HCT116 (cell line): ENCODE results near the gene MRPS27. TPM values are rescaled to one million over a fixed set of nuclear protein-coding genes. Genes with fewer than 3 reads are reported as not detected.

Source experiments
- ATAC-seq: fragments of 200-7000 bp; cut with Tn5 transposase; 2 replicates; pipeline ENCODE4 v1.9.1; 2020; ENCODE audit warnings: mild to moderate bottlenecking, moderate library complexity
- BruUV-seq: library from RNA; stranded (reverse); fragments of 400-500 nt; replicated peaks from 2 replicates; lab custom pipeline; 2021; lab: Mats Ljungman, UMichigan
- CTCF ChIA-PET: fragments of 300-600 bp; sonication (Branson Sonifier 250); formaldehyde crosslinking; loops from one replicate; lab custom pipeline; 2021; ENCODE audit warnings: antibody characterized with exemption; lab: Charles Lee
- POLR2A ChIA-PET: fragments of 300-600, 350-600 bp; sonication (Branson Sonifier 250); formaldehyde crosslinking; loops from one replicate; lab custom pipeline; 2021; ENCODE audit warnings: antibody characterized with exemption; lab: Charles Lee
- RAD21 ChIA-PET, 2 experiments: fragments of 300-600 bp; sonication (Branson Sonifier 250); formaldehyde crosslinking; loops; one replicate each; lab custom pipeline; 2023; ENCODE audit warnings: low total read pairs in 2 of 2; ENCODE audit not compliant: uncharacterized antibody in 2 of 2, unreplicated experiment in 2 of 2, low non-redundant PET in 1 of 2; lab: Charles Lee
- DNase-seq: peaks from one replicate; pipeline ENCODE4 v3.0.0-alpha.2; 2010; ENCODE audit warnings: low read depth, low spot score
- H2AFZ ChIP-seq: fragments of 200-600 bp; shearing (Covaris generic), sonication (generic); 2 replicates; pipeline ENCODE4 v1.6.1; 2017; ENCODE audit warnings: low read depth, mixed run types, mixed read lengths, antibody characterized with exemption, low read length; ENCODE audit not compliant: poor library complexity, severe bottlenecking
- H3K27ac ChIP-seq: 2 replicates; pipeline ENCODE4 v1.5.1; 2012; ENCODE audit warnings: low read depth, low read length
- H3K27me3 ChIP-seq: fragments of 200-600 bp; sonication (generic); 2 replicates; pipeline ENCODE4 v1.6.1; 2016; ENCODE audit warnings: mixed run types, low read length, mixed read lengths; ENCODE audit not compliant: insufficient read depth
- H3K36me3 ChIP-seq, 2 experiments: fragments of 200-500 bp in 1 of 2; fragments of 200-600 bp in 1 of 2; sonication (Bioruptor generic) in 1 of 2; sonication (generic) in 1 of 2; 2 replicates each; pipeline versions ENCODE4 v1.5.1 to v1.6.1; 2014 to 2016; ENCODE audit warnings: low read length in 2 of 2, inconsistent platforms in 1 of 2, mixed read lengths in 1 of 2, mixed run types in 1 of 2; ENCODE audit not compliant: insufficient read depth in 2 of 2, control insufficient read depth in 1 of 2
- H3K4me1 ChIP-seq, 2 experiments: fragments of 200-600 bp in 1 of 2; sonication (generic) in 1 of 2; 2 replicates each; pipeline versions ENCODE4 v1.5.1 to v1.6.1; 2012 to 2017; ENCODE audit warnings: low read length in 2 of 2, inconsistent platforms in 1 of 2, mild to moderate bottlenecking in 1 of 2, mixed read lengths in 1 of 2, mixed run types in 1 of 2, moderate library complexity in 1 of 2; ENCODE audit not compliant: insufficient read depth in 2 of 2, control insufficient read depth in 1 of 2
- H3K4me2 ChIP-seq: fragments of 200-600 bp; sonication (generic); 2 replicates; pipeline ENCODE4 v1.6.1; 2017; ENCODE audit warnings: mixed run types, low read length, mixed read lengths
- H3K4me3 ChIP-seq, 2 experiments: fragments of 200-600 bp in 1 of 2; sonication (generic) in 1 of 2; replicated peaks in 1 of 2; 2 replicates each; pipeline ENCODE4 v1.5.1; 2011 to 2016; ENCODE audit warnings: low read length in 2 of 2, control low read depth in 1 of 2, low read depth in 1 of 2, mild to moderate bottlenecking in 1 of 2, mixed read lengths in 1 of 2, mixed run types in 1 of 2
- H3K79me2 ChIP-seq: fragments of 200-600 bp; sonication (generic); 2 replicates; pipeline ENCODE4 v1.6.1; 2017; ENCODE audit warnings: mild to moderate bottlenecking, mixed run types, low read length, moderate library complexity, mixed read lengths; ENCODE audit not compliant: insufficient read depth
- H3K9ac ChIP-seq: fragments of 200-600 bp; sonication (generic); 2 replicates; pipeline ENCODE4 v1.6.1; 2016; ENCODE audit warnings: low read length, mixed read lengths
- H3K9me2 ChIP-seq: fragments of 200-600 bp; sonication (generic), shearing (Covaris generic); 2 replicates; pipeline ENCODE4 v1.6.1; 2017; ENCODE audit warnings: mixed run types, mild to moderate bottlenecking, moderate library complexity; ENCODE audit not compliant: insufficient read depth
- H3K9me3 ChIP-seq, 2 experiments: fragments of 200-500 bp in 1 of 2; fragments of 200-600 bp in 1 of 2; sonication (Bioruptor generic) in 1 of 2; sonication (generic) in 1 of 2; 2 replicates each; pipeline ENCODE4 v1.6.1; 2014 to 2017; ENCODE audit warnings: low read length in 2 of 2, mixed read lengths in 2 of 2, inconsistent platforms in 1 of 2, low read depth in 1 of 2, mild to moderate bottlenecking in 1 of 2, mixed run types in 1 of 2, moderate library complexity in 1 of 2; ENCODE audit not compliant: control insufficient read depth in 1 of 2, insufficient read depth in 1 of 2
- H4K20me1 ChIP-seq: fragments of 200-600 bp; sonication (generic), shearing (Covaris generic); 2 replicates; pipeline ENCODE4 v1.6.1; 2017; ENCODE audit warnings: mixed run types, mild to moderate bottlenecking, moderate library complexity; ENCODE audit not compliant: insufficient read depth
- CBX3 ChIP-seq: IDR thresholded peaks from 2 replicates; pipeline ENCODE4 v1.6.1; 2012; ENCODE audit warnings: low read depth
- CEBPB ChIP-seq: IDR thresholded peaks from 2 replicates; pipeline ENCODE4 v1.6.1; 2012; ENCODE audit warnings: low read depth
- EGR1 ChIP-seq: IDR thresholded peaks from 2 replicates; pipeline ENCODE4 v1.6.1; 2012; ENCODE audit warnings: low read depth
- ELF1 ChIP-seq: IDR thresholded peaks from 2 replicates; pipeline ENCODE4 v1.6.1; 2012; ENCODE audit warnings: low read depth, borderline replicate concordance
- EZH2 ChIP-seq: fragments of 200-600 bp; sonication (generic); IDR thresholded peaks from 2 replicates; pipeline ENCODE4 v1.6.1; 2017; ENCODE audit warnings: antibody characterized with exemption, mixed run types
- EZH2phosphoT487 ChIP-seq: fragments of 200-600 bp; IDR thresholded peaks from 2 replicates; pipeline ENCODE4 v1.6.1; 2018; ENCODE audit warnings: antibody characterized with exemption, borderline replicate concordance
- FOSL1 ChIP-seq: IDR thresholded peaks from 2 replicates; pipeline ENCODE4 v1.6.1; 2012; ENCODE audit warnings: low read depth
- MAX ChIP-seq: IDR thresholded peaks from 2 replicates; pipeline ENCODE4 v1.6.1; 2012
- POLR2A ChIP-seq: IDR thresholded peaks from 2 replicates; pipeline ENCODE4 v1.7.0; 2011; ENCODE audit warnings: borderline replicate concordance; ENCODE audit not compliant: insufficient read depth, insufficient read length; ENCODE audit errors: extremely low read depth
- POLR2AphosphoS5 ChIP-seq: IDR thresholded peaks from 2 replicates; pipeline ENCODE4 v1.6.1; 2011; ENCODE audit warnings: mild to moderate bottlenecking, low read depth, low read length, moderate library complexity
- RAD21 ChIP-seq: IDR thresholded peaks from 2 replicates; pipeline ENCODE4 v1.6.1; 2012; ENCODE audit warnings: low read depth, mild to moderate bottlenecking
- SIN3A ChIP-seq: IDR thresholded peaks from 2 replicates; pipeline ENCODE4 v1.6.1; 2012; ENCODE audit warnings: low read depth
- SP1 ChIP-seq: IDR thresholded peaks from 2 replicates; pipeline ENCODE4 v1.6.1; 2012; ENCODE audit warnings: low read depth
- SRF ChIP-seq: IDR thresholded peaks from 2 replicates; pipeline ENCODE4 v1.6.1; 2012; ENCODE audit warnings: low read depth
- YY1 ChIP-seq: IDR thresholded peaks from 2 replicates; pipeline ENCODE4 v1.6.1; 2011; ENCODE audit warnings: low read length, low read depth, moderate library complexity, mild to moderate bottlenecking; ENCODE audit not compliant: insufficient replicate concordance; ENCODE audit errors: extremely low read depth
- ZBTB33 ChIP-seq: IDR thresholded peaks from 2 replicates; pipeline ENCODE4 v1.6.1; 2011; ENCODE audit warnings: mild to moderate bottlenecking, low read length, moderate library complexity; ENCODE audit not compliant: insufficient replicate concordance; ENCODE audit errors: extremely low read depth
- ZNF274 ChIP-seq: fragments of 200-500 bp; sonication (Bioruptor generic); IDR thresholded peaks from 2 replicates; pipeline ENCODE4 v1.6.1; 2014; ENCODE audit warnings: mild to moderate bottlenecking, low read depth, low read length, inconsistent platforms
- intact Hi-C: fragments of 100-400 bp; cut with micrococcal nuclease; formaldehyde crosslinking; loops from 2 replicates; pipeline ENCODE4 v1.10.0; 2022
- total RNA-seq: library from RNA; stranded (reverse); gene quantifications from one replicate; pipeline ENCODE4 v1.2.1, GENCODE V29; 2021; ENCODE audit not compliant: unreplicated experiment
- TF ChIP-seq, protein P1 (sequence below), 3 experiments: fragments of 200-600 bp in 1 of 3; sonication (generic) in 1 of 3; IDR thresholded peaks in 2 of 3; conservative IDR thresholded peaks in 1 of 3; 2 replicates each; pipeline ENCODE4 v1.5.1; 2012 to 2017; ENCODE audit warnings: low read depth in 2 of 3, low read length in 2 of 3, antibody characterized with exemption in 1 of 3, borderline replicate concordance in 1 of 3, control low read depth in 1 of 3, mild to moderate bottlenecking in 1 of 3, mixed read lengths in 1 of 3, mixed run types in 1 of 3, moderate library complexity in 1 of 3; ENCODE audit not compliant: insufficient read depth in 1 of 3
- TF ChIP-seq, protein P2 (sequence below): IDR thresholded peaks from 2 replicates; pipeline ENCODE4 v1.6.1; 2012; ENCODE audit warnings: low read depth

The MRPS27 gene
- total RNA-seq, 1 experiment from 2014 or later, result 113 TPM

- Histone ChIP-seq H3K79me2 (peaks cover 95% of the 10 kb centered on the region), H4K20me1 (peaks cover 10% of the 10 kb centered on the region; the same call in 1 of the 2 replicates), H2AFZ (no peak overlapping the region), H3K4me2 (no peak overlapping the region), H3K27me3 (no peaks in the 10 kb centered on the region), H3K9ac (no peak overlapping the region), H3K27ac (no peak overlapping the region), H3K4me3 (no peak overlapping the region), H3K4me1 (no peaks in the 10 kb centered on the region; a peak in 2 of 4 replicates), H3K9me2 (no peaks in the 10 kb centered on the region), H3K36me3 (peaks cover 0 to 10% of the 10 kb centered on the region in 2 experiments; a peak in 1 of 4 replicates), H3K9me3 (no peaks in the 10 kb centered on the region)
- intact Hi-C loops, result no loop called here
- ChIA-PET POLR2A (no interaction called here), CTCF (interaction anchor here (1.3 kb wide), 1 partner anchor 13 kb away, joined by 4 read pairs; no protein-coding TSS in a partner anchor), RAD21 (no interaction called here)
- ATAC-seq, result no peak
- BruUV-seq, result no TSS peak
- TF ChIP-seq CBX3 (no peak), SIN3A (no peak), MAX (no peak), ELF1 (no peak), POLR2A (no peak), YY1 (no peak), POLR2AphosphoS5 (no peak), RAD21 (no peak), SP1 (no peak), SRF (no peak), CEBPB (no peak), EGR1 (no peak), FOSL1 (no peak), EZH2 (no peak), EZH2phosphoT487 (no peak), ZBTB33 (no peak), ZNF274 (no peak)
- TF ChIP-seq, protein P1, sequence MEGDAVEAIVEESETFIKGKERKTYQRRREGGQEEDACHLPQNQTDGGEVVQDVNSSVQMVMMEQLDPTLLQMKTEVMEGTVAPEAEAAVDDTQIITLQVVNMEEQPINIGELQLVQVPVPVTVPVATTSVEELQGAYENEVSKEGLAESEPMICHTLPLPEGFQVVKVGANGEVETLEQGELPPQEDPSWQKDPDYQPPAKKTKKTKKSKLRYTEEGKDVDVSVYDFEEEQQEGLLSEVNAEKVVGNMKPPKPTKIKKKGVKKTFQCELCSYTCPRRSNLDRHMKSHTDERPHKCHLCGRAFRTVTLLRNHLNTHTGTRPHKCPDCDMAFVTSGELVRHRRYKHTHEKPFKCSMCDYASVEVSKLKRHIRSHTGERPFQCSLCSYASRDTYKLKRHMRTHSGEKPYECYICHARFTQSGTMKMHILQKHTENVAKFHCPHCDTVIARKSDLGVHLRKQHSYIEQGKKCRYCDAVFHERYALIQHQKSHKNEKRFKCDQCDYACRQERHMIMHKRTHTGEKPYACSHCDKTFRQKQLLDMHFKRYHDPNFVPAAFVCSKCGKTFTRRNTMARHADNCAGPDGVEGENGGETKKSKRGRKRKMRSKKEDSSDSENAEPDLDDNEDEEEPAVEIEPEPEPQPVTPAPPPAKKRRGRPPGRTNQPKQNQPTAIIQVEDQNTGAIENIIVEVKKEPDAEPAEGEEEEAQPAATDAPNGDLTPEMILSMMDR (IDR thresholded peaks at IDR 0.05 in 2 of 3, conservative IDR thresholded peaks at IDR 0.05 in 1 of 3; ENCODE audit: borderline replicate concordance in 1 of 3, insufficient read depth in 1 of 3, low read depth in 2 of 3, low read length in 2 of 3), result no peak
- TF ChIP-seq, protein P2, sequence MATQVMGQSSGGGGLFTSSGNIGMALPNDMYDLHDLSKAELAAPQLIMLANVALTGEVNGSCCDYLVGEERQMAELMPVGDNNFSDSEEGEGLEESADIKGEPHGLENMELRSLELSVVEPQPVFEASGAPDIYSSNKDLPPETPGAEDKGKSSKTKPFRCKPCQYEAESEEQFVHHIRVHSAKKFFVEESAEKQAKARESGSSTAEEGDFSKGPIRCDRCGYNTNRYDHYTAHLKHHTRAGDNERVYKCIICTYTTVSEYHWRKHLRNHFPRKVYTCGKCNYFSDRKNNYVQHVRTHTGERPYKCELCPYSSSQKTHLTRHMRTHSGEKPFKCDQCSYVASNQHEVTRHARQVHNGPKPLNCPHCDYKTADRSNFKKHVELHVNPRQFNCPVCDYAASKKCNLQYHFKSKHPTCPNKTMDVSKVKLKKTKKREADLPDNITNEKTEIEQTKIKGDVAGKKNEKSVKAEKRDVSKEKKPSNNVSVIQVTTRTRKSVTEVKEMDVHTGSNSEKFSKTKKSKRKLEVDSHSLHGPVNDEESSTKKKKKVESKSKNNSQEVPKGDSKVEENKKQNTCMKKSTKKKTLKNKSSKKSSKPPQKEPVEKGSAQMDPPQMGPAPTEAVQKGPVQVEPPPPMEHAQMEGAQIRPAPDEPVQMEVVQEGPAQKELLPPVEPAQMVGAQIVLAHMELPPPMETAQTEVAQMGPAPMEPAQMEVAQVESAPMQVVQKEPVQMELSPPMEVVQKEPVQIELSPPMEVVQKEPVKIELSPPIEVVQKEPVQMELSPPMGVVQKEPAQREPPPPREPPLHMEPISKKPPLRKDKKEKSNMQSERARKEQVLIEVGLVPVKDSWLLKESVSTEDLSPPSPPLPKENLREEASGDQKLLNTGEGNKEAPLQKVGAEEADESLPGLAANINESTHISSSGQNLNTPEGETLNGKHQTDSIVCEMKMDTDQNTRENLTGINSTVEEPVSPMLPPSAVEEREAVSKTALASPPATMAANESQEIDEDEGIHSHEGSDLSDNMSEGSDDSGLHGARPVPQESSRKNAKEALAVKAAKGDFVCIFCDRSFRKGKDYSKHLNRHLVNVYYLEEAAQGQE, result no peak
- no peak for DNase-seq
These were observed 17.9 kb downstream of the MRPS27 start for GRCh38 chr5:72302171-72302570.
